ENCODE data around the gene CPNE8. TPM values are rescaled to one million over a fixed set of nuclear protein-coding genes. Genes with fewer than 3 reads are reported as not detected.

The CPNE8 gene
- total RNA-seq, 1 donor from 2014 or later = 5.5 TPM

DNA sequence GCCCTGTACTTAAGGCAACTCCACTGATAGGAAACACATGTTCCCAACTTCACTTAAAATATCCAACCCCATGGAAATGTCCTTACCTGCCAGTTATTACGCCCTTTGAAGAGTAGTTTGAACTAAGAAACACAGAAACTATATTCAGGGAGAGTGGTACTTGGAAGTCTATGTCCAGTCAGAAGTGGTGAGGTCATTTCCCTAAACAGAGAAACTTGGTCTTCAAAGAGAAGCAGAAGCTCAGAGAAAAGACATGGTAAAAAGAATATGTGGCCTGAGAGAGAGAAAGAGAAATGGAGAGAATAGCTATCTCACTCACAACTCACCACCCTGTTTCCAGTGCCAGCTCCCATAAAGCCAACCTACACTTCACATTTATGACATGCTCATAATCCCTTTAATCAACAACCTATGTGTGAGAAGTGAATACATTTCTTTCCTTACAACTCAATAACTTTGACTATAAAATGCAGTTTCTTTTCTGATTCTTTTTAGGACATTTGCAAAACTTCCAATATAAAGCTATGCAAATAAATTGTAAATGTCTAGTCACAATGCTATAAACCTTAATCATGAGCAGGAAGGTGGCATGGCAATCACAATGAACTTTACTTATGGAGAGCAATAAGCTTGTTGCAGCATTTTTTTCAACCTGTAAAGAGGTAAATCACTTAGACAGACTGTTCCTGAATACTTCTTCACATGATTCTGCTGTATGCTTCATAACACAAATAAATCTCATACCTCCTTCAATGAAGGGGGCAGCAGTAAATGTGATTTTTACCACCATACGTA is 67.1 kb downstream of the CPNE8 start:
- no peaks in the 10 kb centered on the region for H3K36me3 Mint-ChIP-seq (ENCODE audit: low read depth)
- H3K27me3 Mint-ChIP-seq = no peaks in the 10 kb centered on the region
- no peaks in the 10 kb centered on the region for H3K4me1 Mint-ChIP-seq
- no peak overlapping the region for H3K4me3 Mint-ChIP-seq
- intact Hi-C loops (cut with micrococcal nuclease) = no loop called here
- no peak for DNase-seq
- H3K27ac Mint-ChIP-seq = no peak overlapping the region
- peaks cover 7% of the 10 kb centered on the region for H3K9me3 Mint-ChIP-seq

- Mint-ChIP-seq H3K4me3 (no peak overlapping the region), H3K4me1 (no peaks in the 10 kb centered on the region), H3K27ac (no peak overlapping the region), H3K27me3 (no peaks in the 10 kb centered on the region), H3K36me3 (ENCODE audit: low read depth) (no peaks in the 10 kb centered on the region), H3K9me3 (peaks cover 7% of the 10 kb centered on the region)
- intact Hi-C loops (cut with micrococcal nuclease) = no loop called here
- DNase-seq = no peak
These were observed 73.7 kb downstream of the CPNE8 start for GRCh38 chr12:38831715-38832114.

GRCh38 chr12:38825006-38825405 is 80.4 kb downstream of the CPNE8 start:
- DNase-seq = no peak
- no peaks in the 10 kb centered on the region for H3K36me3 Mint-ChIP-seq (ENCODE audit: low read depth)
- H3K4me1 Mint-ChIP-seq = no peaks in the 10 kb centered on the region
- intact Hi-C loops (cut with micrococcal nuclease) = loop anchor here (5.0 kb wide), 1 partner anchor 48 kb away; no protein-coding TSS in a partner anchor
- H3K4me3 Mint-ChIP-seq = no peak overlapping the region
- peaks cover 4% of the 10 kb centered on the region for H3K9me3 Mint-ChIP-seq
- H3K27ac Mint-ChIP-seq = no peak overlapping the region
- H3K27me3 Mint-ChIP-seq = no peaks in the 10 kb centered on the region

GRCh38 chr12:38823738-38824137 is 81.7 kb downstream of the CPNE8 start:
- DNase-seq = no peak
- H3K36me3 Mint-ChIP-seq (ENCODE audit: low read depth) = peaks cover 1% of the 10 kb centered on the region
- H3K27me3 Mint-ChIP-seq = no peaks in the 10 kb centered on the region
- H3K27ac Mint-ChIP-seq = no peak overlapping the region
- intact Hi-C loops (cut with micrococcal nuclease) = no loop called here
- no peak overlapping the region for H3K4me3 Mint-ChIP-seq
- peaks cover 4% of the 10 kb centered on the region for H3K9me3 Mint-ChIP-seq
- H3K4me1 Mint-ChIP-seq = no peaks in the 10 kb centered on the region

- H3K4me3 Mint-ChIP-seq = no peak overlapping the region
- peaks cover 4% of the 10 kb centered on the region for H3K9me3 Mint-ChIP-seq
- DNase-seq = no peak
- peaks cover 1% of the 10 kb centered on the region for H3K36me3 Mint-ChIP-seq (ENCODE audit: low read depth)
- H3K27ac Mint-ChIP-seq = no peak overlapping the region
- no peaks in the 10 kb centered on the region for H3K4me1 Mint-ChIP-seq
- no peaks in the 10 kb centered on the region for H3K27me3 Mint-ChIP-seq
- intact Hi-C loops (cut with micrococcal nuclease) = no loop called here
These were observed 82.1 kb downstream of the CPNE8 start for GRCh38 chr12:38823314-38823713.

- Mint-ChIP-seq H3K27me3 (no peaks in the 10 kb centered on the region), H3K27ac (no peak overlapping the region), H3K4me1 (no peaks in the 10 kb centered on the region), H3K9me3 (peaks cover 12% of the 10 kb centered on the region), H3K36me3 (ENCODE audit: low read depth) (peaks cover 1% of the 10 kb centered on the region), H3K4me3 (no peak overlapping the region)
- no peak for DNase-seq
- intact Hi-C loops (cut with micrococcal nuclease) = no loop called here
These were observed 87.4 kb downstream of the CPNE8 start for GRCh38 chr12:38817942-38818341.

- DNase-seq = no peak
- intact Hi-C loops (cut with micrococcal nuclease) = no loop called here
- Mint-ChIP-seq H3K9me3 (peaks cover 19% of the 10 kb centered on the region), H3K27me3 (no peaks in the 10 kb centered on the region), H3K36me3 (ENCODE audit: low read depth) (peaks cover 2% of the 10 kb centered on the region), H3K4me1 (no peaks in the 10 kb centered on the region), H3K4me3 (no peak overlapping the region), H3K27ac (no peak overlapping the region)
These were observed 91.5 kb downstream of the CPNE8 start for GRCh38 chr12:38813923-38814322.

DNA sequence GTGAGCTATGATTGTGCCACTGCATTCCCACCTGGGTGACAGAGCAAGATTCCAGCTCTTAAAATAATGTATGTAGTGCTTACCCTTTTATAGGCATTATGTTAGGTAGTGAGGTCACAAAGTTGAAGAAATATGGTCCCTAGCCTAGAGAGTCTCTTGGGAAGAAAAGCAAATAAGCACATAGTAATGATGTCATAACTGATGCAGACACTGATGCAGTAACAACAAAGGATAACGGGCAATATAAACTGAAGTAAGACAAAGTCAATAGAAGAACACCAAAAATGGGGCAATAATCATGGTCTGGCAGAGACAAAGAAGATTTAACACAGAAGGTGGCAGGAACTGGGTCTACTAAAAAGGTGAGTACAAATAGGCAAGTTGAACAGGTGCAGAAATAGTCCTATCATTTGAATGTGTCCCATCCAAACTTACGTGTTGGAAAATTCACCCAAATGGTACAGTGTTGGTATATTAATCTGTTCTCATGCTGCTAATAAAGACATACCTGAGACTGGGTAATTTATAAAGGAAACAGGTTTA is 93.5 kb downstream of the CPNE8 start:
- peaks cover 19% of the 10 kb centered on the region for H3K9me3 Mint-ChIP-seq
- no peaks in the 10 kb centered on the region for H3K27me3 Mint-ChIP-seq
- H3K4me1 Mint-ChIP-seq = no peaks in the 10 kb centered on the region
- intact Hi-C loops (cut with micrococcal nuclease) = no loop called here
- H3K27ac Mint-ChIP-seq = no peak overlapping the region
- no peak for DNase-seq
- peaks cover 2% of the 10 kb centered on the region for H3K36me3 Mint-ChIP-seq (ENCODE audit: low read depth)
- no peak overlapping the region for H3K4me3 Mint-ChIP-seq

- H3K27me3 Mint-ChIP-seq = no peaks in the 10 kb centered on the region
- H3K36me3 Mint-ChIP-seq (ENCODE audit: low read depth) = peaks cover 2% of the 10 kb centered on the region
- intact Hi-C loops (cut with micrococcal nuclease) = no loop called here
- peaks cover 19% of the 10 kb centered on the region for H3K9me3 Mint-ChIP-seq
- H3K4me1 Mint-ChIP-seq = no peaks in the 10 kb centered on the region
- no peak overlapping the region for H3K4me3 Mint-ChIP-seq
- H3K27ac Mint-ChIP-seq = no peak overlapping the region
- no peak for DNase-seq
These were observed 95.6 kb downstream of the CPNE8 start for GRCh38 chr12:38809832-38810231.

DNA sequence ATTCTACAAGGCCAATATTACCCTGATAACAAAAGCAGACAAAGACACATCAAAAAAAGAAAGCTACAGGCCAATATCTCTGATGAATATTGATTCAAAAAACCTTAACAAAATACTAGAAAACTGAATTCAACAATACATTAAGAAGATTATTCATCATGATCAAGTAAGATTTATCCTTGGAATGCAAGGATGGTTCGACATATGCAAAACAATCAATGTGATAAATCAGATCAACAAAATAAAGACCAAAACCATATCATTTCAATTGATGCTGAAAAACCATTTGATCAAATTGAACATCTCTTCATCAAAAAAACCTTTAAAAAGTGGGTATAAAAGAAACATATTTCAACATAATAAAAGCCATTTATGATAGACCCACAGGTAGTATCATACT is 117.3 kb downstream of the CPNE8 start:
- DNase-seq = no peak
- Mint-ChIP-seq H3K4me1 (peaks cover 4% of the 10 kb centered on the region), H3K27me3 (no peaks in the 10 kb centered on the region), H3K27ac (no peak overlapping the region), H3K4me3 (no peak overlapping the region), H3K36me3 (ENCODE audit: low read depth) (no peaks in the 10 kb centered on the region), H3K9me3 (peaks cover 21% of the 10 kb centered on the region)
- intact Hi-C loops (cut with micrococcal nuclease) = no loop called here

DNA sequence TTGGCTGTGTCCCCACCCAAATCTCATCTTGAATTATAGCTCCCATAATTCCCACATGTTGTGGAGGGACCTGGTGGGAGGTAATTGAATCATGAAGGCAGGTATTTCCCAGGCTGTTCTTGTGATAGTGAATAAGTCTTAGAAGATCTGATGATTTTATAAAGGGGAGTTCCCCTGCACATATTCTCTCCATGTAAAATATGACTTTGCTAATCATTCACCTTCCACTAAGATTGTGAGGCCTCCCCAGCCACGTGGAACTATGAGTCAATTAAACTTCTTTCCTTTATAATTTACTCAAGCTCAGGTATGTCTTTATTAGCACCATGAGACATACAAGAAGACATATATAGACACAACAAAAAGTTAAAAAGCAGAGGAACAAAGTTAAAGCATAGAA is 120.0 kb downstream of the CPNE8 start:
- Mint-ChIP-seq H3K9me3 (peaks cover 21% of the 10 kb centered on the region), H3K36me3 (ENCODE audit: low read depth) (no peaks in the 10 kb centered on the region)
- intact Hi-C loops (cut with micrococcal nuclease) = no loop called here

DNA sequence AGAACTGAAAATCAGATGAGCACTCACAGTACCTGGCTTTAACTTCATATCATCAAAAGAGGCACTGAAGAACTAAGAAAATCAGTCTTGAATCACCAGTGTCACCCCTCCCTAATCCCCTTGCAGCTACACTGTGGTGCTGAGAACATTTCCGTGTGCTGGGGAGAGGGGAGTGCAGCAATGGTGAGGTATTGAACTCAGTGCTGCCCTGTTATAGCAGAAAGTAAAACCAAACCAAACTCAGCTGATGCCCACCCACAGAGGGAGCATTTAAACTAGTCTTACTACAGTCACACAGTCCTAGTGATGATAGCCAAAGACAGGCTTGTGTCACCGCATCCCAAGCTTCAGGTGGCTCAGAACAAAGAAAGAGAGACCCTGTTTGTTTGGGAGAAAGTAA is 122.1 kb downstream of the CPNE8 start:
- Mint-ChIP-seq H3K36me3 (ENCODE audit: low read depth) (no peaks in the 10 kb centered on the region), H3K9me3 (peaks cover 17% of the 10 kb centered on the region), H3K4me1 (peaks cover 12% of the 10 kb centered on the region), H3K4me3 (no peak overlapping the region), H3K27me3 (no peaks in the 10 kb centered on the region), H3K27ac (no peak overlapping the region)
- intact Hi-C loops (cut with micrococcal nuclease) = no loop called here
- DNase-seq = no peak

More for the DNA sequence above, 120.0 kb downstream of the CPNE8 start:
- no peaks in the 10 kb centered on the region for H3K27me3 Mint-ChIP-seq
- DNase-seq = no peak
- peaks cover 12% of the 10 kb centered on the region for H3K4me1 Mint-ChIP-seq
- no peak overlapping the region for H3K27ac Mint-ChIP-seq
- no peak overlapping the region for H3K4me3 Mint-ChIP-seq

DNA sequence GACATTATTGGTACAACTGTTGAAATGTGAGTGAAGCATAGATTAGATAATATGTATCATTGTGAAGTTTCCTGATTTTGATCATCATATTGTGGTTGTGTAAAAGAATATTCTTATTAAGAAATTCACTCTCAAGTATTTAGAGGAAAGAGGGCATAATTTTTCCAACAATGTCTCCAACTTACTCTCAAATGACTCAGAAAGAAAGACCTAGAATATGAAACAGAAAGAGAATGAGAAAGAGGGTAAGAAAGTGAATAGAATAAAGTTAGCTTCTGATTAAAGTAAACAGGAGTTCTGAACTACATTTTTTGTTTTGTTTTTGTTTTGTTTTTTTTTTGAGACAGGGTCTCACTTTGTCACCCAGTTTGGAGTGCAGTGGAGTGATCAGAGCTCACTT is 123.0 kb downstream of the CPNE8 start:
- Mint-ChIP-seq H3K27me3 (no peaks in the 10 kb centered on the region), H3K27ac (no peak overlapping the region), H3K4me1 (peaks cover 12% of the 10 kb centered on the region), H3K36me3 (ENCODE audit: low read depth) (no peaks in the 10 kb centered on the region), H3K9me3 (peaks cover 12% of the 10 kb centered on the region), H3K4me3 (no peak overlapping the region)
- no peak for DNase-seq
- intact Hi-C loops (cut with micrococcal nuclease) = no loop called here

DNA sequence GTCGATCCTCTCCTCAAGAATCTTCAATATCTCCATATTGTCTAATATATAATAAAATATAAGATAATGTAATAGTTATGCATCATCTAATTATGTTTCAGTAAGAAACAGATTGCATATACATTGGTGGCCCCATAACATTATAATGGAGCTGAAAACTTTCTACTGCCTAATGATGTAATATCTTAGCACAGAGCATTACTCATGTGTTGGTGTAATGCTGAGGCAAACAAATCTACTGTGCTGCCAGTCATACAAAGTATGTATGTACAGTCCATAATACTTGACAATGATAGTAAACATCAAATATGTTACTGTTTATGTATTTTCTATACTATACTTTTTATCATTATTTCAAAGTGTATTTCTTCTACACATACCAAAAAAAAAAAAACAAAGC is 128.7 kb downstream of the CPNE8 start:
- Mint-ChIP-seq H3K27ac (no peak overlapping the region), H3K27me3 (no peaks in the 10 kb centered on the region), H3K9me3 (peaks cover 6% of the 10 kb centered on the region), H3K4me1 (peaks cover 8% of the 10 kb centered on the region), H3K36me3 (ENCODE audit: low read depth) (no peaks in the 10 kb centered on the region), H3K4me3 (no peak overlapping the region)
- intact Hi-C loops (cut with micrococcal nuclease) = loop anchor here (5.0 kb wide), 1 partner anchor 51 kb away; no protein-coding TSS in a partner anchor
- DNase-seq = no peak
